GM11168 (cell line): ENCODE data around the gene MAML2.

ENCODE experiments used
- in situ Hi-C: fragments of 300-500 bp; cut with MboI; formaldehyde crosslinking; loops from one replicate; pipeline ENCODE4 v1.12.0; 2022; ENCODE audit warnings: low sequenced_read_pairs; ENCODE audit not compliant: unreplicated experiment

MAML2 gene

DNA sequence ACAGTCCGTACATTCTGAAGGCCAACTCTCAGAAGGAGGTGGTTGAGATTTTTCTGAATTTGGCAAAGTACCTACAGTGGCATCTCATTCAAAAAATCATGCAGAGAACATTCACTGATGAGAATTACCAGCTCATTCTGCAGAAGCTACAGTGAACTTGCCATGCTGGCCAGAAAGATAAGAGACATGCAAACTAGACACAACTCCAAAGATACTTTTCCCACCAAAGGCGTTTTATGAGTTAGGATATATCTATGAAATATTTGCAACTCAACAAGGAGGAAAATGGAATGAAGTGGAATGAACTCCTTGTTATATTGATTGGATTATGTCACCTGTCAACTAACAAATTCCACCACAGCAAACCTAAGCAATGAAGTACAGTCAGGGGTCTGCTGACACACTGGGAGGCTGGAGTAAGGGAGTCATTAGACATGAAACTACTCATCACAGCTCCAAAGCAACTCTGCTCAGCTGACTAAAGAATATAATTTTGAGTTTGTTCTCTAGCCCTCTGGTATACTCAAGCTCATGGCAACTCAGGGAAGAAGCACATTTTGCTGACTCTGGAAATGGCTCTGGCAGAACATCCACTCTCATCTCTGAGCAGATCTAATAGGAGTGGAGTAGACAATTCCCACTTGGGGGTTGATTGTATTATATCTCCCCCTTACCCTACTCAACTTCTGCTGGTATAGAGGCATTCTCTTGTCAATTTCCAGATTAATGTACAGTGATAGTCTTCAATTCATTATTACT, 22.9 kb downstream of the MAML2 start:
- in situ Hi-C loops = no loop called here

DNA sequence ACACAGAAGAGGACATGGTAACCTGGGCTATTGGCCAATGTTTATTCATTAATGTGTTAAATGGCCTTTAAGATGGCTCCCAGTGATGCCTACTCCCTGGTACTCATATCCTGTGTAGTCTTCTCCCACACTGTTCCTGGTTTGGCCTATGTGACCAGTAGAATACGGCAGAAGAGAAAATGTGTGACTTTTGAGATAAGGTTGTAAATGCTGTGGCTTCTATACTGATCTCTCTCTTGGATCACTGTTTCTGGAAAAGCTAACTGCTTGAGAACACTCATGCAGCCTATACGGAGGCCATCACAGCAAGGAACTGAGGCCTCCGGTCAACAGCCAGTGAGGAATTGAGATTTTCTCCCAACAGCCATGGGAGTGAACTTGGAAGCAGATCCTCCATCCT, 24.1 kb downstream of the MAML2 start:
- in situ Hi-C loops = no loop called here

DNA sequence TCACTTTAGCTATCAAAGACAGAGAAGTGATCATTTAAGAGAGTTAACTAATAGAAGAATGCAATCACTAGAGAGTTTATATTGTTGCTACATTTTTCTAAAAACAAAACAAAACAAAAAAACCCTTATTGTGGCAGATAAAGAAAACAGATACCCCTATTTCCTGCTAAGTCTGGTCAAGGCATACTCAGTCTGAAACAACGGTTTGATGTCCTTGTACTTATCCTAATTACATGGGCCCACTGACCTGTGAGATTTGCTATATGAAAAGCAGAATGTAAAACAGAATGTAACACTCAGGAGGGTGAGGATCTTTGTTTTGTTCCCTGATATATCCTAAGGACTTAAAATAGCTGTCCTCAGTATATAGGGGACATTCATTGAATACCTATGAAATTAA, 24.6 kb downstream of the MAML2 start:
- in situ Hi-C loops = no loop called here

DNA sequence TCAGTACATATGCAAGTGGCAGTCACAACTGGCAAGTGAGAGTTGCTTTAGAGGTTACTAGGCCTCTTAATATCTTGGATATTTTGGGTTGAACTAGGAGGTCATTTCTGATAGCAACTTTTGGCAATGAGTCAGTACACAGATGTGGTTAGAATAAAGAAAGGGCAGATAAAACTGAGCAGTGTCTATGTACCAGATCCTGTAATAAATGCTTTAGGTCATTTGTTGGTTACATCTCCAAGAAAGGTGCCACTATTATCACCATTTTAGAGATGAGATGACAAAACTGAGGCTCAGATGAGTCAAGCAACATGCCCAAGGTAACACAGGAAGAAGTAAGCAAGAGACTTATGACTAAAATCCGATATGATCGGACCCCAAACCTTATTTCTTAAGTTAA, 25.0 kb downstream of the MAML2 start:
- in situ Hi-C loops = no loop called here

DNA sequence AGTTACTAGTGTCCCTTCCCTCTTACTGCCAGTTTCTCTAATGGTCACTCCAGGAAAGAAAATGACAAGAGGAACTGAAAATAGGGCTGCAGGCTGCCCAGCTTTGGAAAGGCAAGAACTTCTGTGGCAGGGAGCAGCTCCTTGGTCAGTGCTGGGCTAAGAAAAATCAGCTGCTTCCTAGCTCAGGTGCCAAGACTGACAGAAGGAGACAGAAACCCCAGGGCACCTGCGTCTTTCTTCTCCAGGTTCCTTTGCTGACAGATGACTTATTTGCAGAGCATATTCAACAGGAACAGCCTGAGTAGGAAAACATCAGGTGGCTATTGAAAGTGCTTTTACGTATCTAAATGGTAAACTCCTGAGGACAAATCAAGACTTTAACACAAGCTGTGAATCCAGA, 25.4 kb downstream of the MAML2 start:
- in situ Hi-C loops = no loop called here

DNA sequence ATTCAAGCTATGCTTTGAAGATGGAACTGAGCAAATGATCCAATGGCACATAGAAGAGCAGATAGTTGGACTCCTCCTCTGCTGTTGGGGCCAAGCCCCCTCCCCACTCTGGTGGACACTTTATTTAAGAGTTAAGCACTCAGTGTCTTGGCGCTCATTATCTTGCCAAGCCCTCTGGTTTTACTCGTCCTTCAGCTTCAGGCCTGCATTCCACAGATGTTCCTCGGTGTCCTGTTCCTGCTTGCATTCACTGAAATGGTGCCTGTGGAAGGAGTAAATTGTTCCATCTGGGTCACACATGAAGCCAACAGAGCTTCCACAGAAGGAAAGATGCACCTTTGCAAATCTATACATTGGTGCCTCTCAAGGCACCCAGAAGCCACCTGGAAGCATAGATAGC, 26.1 kb downstream of the MAML2 start:
- in situ Hi-C loops = no loop called here

DNA sequence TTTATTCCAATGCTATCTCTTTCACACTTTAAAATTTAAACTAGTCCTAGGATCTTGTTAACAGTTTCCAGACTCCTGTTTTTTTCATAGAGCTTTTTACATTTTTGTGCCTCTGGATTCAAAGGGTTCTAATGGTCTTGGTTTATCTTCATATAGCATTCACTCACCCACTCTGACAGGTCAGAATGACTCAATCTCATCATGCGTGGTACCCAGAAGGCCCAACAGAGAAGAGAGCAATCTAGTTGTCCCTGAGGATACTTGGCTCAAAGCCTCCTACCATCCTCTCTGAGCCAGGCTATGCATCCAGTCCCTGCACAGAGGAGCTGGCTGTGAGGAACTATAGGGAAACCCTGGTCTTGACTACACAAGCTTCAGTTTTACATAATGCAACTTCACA, 27.5 kb downstream of the MAML2 start:
- in situ Hi-C loops = no loop called here

DNA sequence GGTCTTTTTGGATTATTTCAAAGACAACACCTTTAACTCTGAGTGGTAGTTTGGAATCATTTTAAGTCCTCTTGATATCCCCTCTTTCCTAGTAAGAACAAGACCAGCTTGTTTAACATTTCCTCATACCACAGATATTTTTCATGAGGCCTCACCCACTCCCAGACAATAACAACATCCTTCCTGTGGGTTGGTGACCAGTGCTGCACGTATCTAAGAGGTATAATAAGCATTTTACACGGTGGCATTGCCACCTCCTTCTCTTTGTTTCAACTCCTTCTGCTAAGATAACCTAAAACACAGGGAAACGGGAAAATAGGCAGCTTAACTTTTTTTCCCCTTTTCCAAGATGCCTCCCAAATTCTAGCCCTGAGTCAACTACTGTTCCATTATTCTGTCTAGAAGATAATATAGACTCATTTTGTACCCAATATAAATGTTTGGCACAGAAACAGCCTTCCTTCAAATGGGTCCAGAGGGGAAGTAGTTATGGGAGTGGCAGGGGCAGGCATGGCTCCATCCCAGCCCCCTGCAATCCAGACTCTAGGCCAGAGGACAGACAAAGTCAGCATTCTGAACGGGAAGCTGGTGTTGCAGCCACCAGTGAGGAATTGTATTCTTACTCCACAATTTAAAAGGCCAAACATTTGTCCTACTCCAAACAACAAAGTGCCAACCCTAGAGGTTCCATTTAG, 28.5 kb downstream of the MAML2 start:
- in situ Hi-C loops = no loop called here

DNA sequence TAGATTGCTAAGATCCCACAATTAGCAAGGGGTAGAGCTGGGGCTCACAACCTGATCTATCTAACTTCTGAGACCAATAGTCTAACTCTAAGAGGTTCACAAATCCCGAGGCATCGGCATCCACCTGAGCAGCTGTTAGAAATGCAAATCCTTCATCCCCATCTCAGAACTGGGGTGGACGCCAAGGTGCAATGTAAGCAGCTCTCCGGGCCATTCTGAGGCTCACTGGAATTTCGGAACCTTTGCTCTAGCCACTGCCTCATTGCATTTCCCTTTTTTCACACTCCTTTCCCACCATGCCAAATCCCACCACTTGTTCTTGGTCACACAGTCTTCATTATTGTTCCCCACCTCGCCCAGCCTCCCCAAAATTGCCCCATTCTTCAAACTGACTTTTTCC, 29.8 kb downstream of the MAML2 start:
- in situ Hi-C loops = no loop called here

DNA sequence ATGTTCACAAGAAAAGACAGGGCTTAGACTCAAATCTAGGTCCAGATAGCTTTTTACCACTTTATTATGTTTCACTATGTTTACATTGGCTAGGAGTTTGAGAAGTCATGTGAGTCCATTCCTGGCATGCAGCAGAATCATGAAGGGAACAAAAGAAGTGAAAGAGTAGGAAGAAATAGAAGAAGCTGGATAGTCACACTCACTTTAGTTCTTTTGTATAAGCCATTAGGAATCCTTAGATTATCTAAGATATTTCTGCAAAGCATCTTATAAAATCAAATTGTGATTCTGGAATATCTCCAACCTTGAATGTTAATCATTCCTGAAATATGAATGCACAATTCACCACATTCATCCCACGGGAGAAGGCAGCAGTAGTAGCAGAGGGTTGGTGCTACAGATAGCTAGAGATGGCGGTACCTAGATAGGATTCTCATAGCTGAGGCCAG, 31.9 kb downstream of the MAML2 start:
- in situ Hi-C loops = no loop called here

DNA sequence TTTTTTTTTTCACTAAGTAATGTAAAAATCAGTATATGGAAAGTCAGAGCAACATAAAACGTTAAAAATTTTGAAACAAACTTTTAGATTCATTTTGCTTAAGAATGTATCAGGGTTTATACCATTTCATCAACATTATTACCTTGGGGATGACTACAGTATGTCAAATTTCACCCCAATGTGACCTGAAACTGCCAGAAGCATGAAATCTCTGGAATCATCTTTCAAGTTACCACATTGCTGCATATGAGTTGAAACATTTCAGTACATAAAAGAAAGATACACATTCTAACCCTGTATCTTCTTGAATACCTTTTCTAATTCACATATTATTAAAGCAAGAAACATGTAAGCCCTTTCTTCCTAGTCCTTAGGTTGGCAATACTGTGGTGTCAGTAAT, 32.8 kb downstream of the MAML2 start:
- in situ Hi-C loops = no loop called here

DNA sequence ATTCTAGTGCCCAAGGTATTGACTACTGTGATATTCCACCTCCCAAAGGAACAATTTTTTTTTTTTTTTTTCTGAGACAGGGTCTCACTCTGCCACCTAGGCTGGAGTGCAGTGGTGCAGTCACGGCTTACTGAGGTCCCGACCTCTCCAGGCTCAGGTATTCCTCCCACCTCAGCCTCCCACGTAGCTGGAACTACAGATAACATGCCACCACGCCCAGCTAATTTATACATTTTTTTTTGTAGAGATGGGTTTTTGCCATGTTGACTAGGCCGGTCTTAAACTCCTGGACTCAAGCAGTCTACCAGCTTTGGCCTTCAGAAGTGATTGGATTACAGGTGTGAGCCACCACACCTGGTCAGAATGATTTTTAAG, 33.4 kb downstream of the MAML2 start:
- in situ Hi-C loops = no loop called here

DNA sequence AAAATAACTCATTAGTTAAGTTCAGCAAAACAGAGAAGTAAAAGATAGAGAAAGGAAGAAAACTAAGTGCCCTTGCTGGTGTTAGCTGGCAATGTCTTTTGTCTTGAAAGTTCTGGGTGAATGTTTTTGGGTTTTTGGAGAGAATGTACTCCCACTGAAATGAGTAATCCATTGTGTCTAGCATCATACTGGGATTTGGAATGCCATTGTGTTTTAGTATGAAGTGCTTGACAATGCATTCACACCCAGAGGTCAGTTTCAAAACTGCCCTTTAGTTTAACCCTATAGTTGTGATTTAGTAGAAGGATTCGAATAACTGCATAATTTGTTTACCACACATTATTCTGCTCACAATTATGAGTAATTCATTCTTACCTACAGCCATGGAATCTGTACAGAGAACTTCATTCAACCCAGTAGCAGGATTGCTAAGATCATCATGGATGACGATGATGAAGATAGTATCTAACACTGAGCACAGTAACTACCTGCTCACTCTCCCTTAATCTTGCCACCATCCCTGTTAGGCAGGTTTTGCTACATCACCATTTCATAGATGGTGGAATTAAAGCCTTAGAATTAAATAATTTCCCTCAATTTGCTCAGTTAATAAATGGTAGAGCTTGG, 33.9 kb downstream of the MAML2 start:
- in situ Hi-C loops = no loop called here

DNA sequence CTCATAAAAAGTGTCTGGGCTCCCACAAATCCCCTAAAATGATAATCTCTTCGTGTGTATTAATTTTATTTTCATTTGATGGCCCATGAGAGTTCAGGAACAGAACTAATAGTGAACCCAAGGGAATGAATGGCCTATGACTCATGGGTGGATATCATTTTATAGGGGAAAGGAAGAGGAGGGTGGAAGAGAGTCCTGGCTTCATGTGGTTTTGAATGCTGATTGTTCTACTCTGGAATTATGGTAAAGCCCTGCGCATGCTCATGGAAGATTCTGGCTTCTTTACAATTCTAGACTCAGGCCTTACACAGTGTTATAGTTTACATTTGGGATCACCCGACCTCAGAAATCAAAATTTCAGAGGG, 35.2 kb downstream of the MAML2 start:
- in situ Hi-C loops = no loop called here

DNA sequence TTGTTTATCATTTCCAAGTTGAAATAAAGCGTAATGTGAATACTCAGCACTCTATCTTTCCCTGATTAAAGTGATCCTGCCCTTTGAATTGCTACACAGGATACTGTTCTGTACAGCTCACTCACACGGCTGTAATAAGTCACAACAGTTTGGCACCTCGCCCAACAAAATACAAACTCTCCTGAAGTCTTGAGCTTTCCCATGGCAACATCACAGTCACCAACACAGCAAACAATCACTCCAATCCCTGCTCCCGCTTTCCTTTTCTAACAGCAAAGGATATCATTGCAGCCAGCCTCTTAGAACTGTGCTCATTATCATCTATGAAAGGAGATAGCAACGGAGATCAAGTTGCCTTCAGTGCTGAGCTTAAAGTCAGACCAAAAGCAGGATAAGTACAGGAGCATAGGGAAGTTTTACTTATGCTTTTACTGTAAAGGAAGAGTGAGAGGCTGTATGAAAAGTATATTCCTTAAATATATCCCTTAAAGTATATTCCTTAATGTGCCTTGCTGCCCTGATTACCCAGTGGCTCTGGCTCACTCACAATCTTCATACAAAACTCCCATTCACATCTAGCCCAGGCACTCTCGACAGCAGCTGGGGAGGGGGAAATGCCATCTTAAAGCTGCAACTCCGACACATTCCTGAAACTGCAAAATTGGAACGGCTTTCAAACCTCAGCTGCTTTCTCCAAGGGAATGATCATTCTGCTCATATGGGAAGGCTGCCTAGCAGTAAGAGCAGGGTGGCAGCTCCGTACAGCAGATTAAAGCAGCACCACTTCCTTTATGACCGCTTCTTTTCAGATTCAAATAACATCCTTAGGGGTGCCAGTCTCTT, 35.8 kb downstream of the MAML2 start:
- in situ Hi-C loops = no loop called here

DNA sequence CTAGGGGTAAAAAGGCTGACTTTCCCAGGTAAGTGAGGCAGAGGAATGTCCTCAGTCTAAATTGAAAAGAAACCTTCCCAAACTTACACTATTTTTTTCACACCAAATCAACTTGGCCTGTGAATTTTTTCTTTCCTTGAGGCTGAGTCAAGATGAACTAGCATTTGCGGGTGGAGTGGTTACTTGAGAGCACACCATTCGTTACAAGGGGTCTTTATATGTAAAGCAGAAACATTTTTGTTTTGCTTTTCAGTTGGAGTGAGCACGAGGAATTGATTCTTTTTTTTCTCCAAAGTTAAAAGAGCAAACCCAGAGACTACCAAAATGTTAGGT, 36.4 kb downstream of the MAML2 start:
- in situ Hi-C loops = no loop called here

DNA sequence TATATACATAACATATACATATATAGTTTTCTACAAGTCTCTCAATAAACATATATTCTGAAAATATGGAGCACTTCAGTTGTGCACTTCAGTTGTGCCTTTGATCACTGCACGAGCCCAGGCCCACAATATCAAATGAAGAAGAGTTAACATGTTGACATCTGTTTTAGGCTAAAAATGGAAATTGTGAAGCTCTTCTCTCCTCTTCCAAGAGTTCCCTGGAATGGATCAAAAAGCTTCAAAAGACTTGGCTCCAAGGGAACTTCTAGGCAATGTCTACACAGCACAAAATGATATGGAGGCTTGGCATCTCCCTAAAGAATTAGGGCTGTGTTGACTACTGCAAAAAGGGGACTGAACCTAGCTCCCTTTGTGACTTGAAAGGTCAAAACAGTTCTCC, 36.9 kb downstream of the MAML2 start:
- in situ Hi-C loops = no loop called here

DNA sequence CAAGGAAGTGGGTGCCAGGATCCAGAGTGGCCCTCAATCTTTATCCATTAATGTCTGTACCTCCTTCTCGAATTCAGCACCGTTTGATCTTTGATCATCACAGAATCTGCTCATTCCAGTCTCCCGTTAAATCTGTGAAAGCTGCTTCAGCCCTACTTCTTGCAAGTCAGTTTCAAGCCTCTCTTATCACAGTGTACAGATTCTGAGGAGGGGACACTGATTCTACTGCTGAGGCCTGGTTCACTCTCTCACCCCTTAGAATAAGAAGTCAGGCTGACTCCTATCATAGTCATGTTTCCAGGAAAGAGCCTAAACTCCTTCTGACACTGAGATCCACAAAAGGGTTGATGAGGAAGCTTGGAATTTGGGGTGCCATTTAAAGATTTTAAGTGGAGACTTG, 39.0 kb downstream of the MAML2 start:
- in situ Hi-C loops = no loop called here

DNA sequence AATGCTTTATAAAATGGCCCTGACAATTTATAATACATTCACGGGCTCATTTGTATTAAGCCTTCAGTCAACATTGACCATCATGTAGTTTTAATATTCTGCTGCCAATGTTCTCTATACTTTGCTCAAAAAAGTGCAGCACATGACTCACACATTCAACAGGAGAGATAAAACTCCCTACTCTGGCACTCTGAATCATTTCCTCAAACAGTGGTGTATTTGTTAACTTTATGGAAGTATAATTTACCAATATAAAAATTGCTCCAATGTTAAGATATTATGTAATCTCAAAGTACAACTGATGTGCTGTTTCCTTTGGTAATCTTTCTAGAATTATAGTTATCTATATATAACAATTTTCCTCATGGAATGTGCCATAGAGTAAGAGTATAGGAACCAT, 39.9 kb downstream of the MAML2 start:
- in situ Hi-C loops = no loop called here

DNA sequence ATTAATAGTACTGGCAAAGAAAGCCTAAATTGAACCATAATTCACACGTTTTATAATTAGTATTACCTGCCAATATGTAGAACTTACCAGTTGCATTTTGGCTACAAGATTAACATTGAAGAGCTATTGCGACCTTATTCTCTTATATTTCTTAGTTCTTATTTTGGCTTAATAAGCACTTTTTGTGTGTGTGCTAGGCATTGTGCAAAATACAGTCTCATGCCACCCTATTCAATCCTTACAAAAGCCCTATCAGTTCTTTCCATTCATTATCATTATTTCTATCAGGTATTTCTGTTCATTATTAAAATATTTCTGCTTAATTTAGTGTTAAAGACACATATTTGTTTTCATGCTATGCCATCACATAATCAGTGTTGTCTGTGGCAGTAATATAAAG, 41.2 kb downstream of the MAML2 start:
- in situ Hi-C loops = no loop called here
